ENCODE measurements around the gene PPP2R5C.

Gene PPP2R5C

DNA sequence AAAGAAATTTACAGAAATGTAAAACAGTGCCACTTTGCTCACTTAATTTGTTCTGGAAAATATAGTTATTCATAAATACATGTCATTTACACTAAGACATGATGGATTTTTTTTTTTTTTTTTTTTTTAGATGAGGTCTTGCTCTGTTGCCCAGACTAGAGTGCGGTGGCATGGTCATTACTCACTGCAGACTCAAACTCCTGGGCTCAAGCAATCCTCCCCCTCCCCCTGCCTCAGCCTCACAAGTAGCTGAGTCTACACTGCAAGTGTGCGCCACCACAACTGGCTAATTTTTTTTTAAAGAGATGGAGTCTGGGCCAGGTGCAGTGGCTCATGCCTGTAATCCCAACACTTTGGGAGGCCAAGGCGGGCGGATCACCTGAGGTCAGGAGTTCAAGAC lies 101.2 kb downstream of the PPP2R5C start:
- DNase-seq (ENCODE audit: low read depth in 2 of 2), result no peak

DNA sequence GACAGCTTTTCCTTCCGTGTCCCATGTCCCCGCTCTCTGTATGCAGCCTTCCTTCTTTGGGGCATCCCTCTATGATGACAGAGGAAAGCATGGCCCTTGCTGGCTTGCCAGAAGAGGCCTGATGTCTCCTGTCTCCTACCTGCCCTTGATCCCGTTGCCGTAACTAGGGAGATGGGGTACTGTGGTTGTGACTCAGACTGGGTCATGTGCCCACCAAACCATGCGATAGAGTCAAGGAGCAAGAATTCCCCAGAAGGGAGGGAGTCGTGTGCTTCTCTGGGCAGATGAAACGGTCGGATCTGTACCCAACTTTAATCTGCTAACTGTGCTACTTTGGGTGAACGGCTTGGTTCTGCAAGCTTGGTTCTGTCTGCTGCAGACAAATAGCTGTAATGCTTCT lies 103.8 kb downstream of the PPP2R5C start:
- no peak for DNase-seq (ENCODE audit: low read depth in 2 of 2)

DNA sequence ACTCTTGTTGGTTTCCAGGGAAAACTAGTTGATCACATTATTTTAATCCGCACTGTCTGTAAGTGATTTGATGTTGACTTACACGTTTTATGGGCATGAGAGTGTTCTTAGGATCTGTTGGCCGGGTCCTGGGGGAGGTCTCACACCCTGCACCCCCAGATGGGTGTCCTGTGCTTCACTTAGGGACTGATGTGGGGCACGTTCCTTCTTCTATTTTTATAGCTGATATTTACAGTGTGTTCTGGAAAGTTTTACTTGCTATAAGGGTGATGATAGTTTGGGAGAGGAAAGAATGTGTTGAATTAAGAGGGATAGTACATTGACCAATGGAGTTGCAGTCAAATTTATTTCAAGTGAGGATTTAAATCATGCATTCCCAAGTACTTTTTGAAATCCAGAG lies 106.3 kb downstream of the PPP2R5C start:
- DNase-seq (ENCODE audit: low read depth in 2 of 2), result no peak

DNA sequence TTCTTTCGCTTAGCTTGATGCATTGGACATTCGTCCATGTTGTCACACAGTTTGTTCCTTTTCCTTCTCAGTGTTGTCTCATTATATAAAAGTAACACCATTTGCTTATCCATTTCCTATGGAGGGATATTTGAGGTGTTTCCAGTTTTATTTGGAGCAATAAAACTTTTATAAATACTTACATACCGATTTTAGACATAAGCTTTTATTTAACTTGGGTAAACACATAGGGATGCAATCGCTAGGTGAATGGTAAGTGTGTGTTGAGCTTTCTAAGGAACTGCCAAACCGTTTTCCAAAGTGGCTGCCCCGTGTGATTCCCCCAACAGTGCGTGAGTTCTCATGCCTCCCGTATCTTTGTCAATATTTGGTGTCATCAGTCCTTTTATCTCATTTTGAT lies 107.7 kb downstream of the PPP2R5C start:
- DNase-seq (ENCODE audit: low read depth in 2 of 2), result no peak

DNA sequence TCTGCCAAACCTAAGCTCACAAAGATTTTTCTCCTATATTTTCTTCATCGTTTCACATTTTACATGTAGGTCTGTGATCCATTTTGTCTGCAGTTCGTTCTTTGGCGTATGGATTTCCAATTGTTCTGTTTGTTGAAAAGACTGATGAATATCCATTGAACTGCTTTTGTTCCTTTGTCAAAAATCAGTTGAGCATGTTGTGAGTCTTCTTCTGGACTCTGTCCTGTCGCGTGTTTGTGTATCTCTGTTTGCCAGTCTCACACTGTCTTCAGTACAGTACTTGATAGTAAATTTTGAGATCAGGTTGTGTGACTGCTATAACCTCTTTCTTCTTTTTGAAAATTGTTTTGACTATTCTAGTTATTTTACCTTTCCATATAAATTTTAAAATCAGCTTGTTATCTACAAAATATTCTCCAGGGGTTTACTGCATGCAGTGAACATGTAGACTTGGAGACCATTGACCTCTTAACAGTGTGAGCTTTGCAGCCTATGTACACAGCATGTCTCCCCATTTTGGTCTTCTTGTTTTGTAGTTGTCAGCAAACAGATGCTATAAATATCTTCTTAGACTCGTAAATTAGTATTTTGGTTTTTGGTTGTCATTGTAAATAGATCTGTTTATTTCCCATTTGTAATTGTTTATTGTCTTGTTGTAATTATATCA lies 108.9 kb downstream of the PPP2R5C start:
- no peak for DNase-seq (ENCODE audit: low read depth in 2 of 2)

DNA sequence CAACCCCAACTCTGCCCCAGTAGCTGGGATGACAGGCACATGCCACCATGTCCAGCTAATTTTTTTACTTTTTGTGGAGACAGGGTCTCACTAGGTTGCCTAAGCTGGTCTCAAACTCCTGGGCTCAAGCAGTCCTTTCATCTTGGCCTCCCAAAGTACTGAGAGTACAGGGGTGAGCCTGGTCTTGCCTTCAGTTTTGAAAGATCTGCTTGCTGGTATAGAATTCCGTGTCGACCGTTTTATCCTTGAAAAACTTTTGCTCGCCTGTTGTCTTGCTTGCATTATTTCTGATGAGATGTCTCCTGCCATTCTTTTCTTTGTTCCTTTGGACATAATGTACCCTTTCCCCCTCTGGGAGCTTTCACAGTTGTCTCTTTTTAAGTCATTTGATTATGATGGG lies 110.8 kb downstream of the PPP2R5C start:
- DNase-seq (ENCODE audit: low read depth in 2 of 2), result no peak

DNA sequence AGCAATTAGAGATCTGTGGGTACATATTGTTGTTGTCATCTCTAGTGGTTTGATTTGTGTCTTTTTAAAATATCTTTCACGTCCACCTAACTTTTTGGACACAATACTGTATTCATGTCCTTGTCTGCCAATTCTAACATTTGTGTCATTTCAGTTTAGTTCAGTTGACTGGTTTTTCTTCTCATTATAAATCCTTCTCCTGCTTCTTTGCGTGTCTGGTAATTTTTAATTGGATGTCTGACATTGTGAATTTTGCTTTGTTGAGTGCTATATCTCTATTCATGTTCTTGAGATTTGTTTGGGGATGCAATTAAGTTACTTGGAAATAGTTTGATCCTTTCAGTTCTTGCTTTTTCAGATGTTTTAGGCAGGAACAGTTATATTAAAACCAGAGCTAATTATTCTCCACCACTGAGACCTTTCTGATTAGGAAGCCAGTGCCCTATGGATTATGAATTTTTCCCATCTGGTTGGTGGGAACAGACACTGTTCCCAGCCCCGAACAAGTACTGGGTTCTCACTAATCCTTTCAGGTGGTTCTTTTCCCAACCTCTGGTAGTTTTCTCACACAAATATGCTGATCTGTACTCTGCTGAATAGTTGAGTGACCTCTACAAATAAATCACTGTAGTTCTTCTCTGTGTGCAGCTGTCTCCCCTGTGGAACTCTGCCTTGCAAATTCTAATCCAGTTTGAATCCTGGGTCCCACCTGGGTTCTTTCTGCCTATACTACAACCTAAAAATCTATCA lies 111.7 kb downstream of the PPP2R5C start:
- DNase-seq (ENCODE audit: low read depth in 2 of 2), result no peak

DNA sequence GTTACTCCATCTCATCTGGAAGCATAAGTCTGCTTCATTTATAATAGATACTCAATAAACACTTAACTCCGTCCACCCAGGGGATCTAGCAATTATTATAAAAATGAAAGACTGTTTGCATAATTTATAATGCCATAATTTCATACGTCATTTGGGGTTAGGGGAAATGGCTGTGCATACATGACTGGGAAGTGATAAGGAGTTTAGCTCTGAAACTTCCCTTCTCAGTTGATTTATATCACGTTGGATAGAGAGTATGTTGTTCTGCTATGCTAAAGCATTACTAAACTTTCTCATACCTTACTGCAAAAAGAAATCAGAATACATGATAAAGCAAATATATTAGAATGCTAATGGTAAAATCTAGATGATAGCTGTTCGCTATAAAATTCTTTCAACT lies 112.5 kb downstream of the PPP2R5C start:
- DNase-seq (ENCODE audit: low read depth in 2 of 2), result no peak

DNA sequence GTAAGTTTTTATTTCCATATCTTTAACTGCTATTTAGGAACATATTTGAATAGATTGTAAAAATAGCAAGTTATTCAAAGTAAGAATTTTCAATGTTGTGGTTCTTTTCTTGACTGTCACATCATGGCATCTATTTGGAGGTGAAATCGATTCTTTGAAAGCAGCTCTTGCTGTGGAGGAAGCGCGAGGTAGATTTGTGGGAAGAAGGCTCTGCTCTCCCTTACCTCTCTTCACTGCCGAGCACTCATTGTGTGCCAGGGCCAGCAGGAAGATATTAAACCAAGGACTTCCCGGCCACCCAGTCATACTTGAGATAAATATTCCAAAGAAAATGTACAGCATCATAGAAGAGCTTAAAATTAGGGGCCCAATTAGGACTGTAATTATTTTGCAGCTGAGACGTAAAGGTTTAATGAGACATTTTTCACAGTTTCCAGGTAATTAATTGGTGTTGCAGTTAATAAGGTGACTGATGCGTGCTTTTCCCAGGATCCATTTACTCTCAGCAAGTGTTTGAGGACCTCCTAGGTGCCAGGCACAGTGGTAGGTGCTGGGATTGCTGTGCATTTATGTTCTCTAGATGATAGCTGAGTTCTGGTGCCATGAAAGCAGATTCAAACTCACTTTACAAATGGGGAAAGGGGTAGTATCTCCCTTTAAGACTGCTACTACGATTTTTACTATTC lies 113.7 kb downstream of the PPP2R5C start:
- no peak for DNase-seq (ENCODE audit: low read depth in 2 of 2)

DNA sequence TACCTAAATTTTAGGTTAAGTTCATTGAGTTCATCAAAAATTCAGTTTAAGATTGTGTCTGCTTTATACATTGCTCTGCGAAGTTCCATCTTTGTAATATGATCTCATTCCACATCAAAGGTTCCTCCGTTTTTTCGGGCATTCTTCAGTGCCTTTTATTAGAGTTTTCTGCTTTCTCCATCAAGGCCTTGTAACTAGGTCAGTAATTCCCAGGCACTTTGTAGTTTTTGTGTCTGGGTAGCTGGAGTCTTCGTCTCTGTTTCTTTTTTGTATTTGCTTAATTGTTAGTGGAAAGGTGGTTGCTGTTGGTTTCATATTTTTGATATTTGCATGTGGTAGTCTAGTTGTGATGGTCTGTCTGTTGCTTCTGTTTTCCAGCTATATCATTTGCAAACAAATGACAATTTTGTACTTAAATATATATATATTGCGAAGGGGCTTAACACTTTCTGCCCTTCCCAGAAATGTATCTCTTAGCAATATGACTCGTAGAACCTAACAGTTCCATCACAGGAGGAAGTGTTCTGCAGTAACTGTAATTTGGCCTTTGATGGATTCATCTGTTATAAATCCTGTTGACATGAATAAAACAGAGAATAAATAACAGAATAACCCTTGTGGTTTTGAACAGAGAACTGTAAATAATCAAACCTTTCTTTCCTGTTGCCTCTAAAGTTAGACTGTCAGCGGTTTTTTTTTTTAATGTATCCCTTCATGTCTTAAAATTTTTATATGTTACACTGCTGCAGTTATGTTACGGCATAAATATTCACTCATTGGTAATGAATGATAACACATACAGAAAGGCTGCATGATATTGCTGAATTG lies 114.4 kb downstream of the PPP2R5C start:
- DNase-seq (ENCODE audit: low read depth in 2 of 2), result no peak

DNA sequence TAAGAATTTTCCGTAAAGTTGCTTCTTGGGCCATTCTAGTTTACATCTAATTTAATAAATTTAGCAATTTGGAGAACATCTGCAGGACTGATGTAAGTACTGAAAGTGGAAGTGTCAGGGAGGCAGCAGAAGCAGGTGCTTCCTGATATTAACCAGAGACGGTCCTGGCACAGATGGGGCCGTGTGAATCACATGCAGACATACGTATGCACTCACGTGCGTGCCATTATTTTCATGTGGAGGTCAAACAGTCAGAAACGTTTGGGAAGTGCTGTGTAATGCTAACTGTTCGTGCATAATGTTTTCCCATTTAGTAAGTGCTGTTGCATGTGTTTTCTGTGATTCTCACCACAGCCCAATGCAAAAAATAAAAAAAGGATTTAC lies 115.0 kb downstream of the PPP2R5C start:
- peak; percentile 29 to 42 for DNase-seq (ENCODE audit: low read depth in 2 of 2)

DNA sequence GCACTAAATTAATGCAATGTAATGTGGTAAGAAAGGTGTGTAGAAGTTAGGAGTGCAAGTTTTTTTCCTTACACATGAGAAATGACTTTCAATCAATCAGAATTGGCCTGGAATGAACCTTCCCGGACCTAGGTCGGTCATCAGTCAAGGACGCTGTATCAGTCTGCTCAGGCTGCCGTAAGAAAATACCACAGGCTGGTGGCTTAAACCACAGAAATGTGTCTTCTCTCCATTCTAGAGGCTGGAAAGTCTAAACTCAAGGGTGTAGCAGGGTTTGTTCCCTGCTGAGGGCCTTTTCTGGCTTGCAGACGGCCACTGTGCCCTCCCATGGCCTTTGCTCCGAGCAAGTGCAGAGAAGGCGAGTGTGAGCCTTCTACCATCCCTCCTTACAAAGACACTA lies 116.3 kb downstream of the PPP2R5C start:
- no peak for DNase-seq (ENCODE audit: low read depth in 2 of 2)

DNA sequence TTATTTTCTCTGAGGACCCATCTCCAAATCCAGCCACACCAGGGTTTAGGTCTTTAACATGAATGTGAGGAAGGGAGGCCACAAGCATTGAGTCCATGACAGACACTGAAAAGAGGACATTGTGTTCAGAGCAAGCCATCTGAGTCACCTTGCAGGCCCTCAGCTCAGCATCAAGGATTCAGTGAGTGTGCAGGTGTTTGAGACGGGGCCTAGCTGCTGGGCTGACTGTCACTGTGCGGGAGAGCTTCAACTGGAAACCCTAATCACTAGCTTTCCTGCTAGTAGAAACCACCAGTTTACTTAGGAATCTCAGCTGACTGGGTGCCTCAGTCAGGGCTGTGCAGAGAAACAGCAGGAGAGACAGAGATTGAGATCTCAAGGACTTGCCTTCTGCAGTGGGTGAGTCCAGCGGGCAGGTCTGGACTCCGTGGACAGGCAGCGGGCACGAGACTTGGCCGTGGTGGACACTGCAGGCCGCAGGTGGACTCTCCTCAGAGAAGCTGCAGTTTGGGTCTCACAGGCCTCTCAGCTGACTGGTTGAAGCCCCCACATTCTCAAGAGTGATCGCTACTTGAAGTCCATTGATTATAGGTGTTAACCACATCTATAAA lies 116.8 kb downstream of the PPP2R5C start:
- no peak for DNase-seq (ENCODE audit: low read depth in 2 of 2)

DNA sequence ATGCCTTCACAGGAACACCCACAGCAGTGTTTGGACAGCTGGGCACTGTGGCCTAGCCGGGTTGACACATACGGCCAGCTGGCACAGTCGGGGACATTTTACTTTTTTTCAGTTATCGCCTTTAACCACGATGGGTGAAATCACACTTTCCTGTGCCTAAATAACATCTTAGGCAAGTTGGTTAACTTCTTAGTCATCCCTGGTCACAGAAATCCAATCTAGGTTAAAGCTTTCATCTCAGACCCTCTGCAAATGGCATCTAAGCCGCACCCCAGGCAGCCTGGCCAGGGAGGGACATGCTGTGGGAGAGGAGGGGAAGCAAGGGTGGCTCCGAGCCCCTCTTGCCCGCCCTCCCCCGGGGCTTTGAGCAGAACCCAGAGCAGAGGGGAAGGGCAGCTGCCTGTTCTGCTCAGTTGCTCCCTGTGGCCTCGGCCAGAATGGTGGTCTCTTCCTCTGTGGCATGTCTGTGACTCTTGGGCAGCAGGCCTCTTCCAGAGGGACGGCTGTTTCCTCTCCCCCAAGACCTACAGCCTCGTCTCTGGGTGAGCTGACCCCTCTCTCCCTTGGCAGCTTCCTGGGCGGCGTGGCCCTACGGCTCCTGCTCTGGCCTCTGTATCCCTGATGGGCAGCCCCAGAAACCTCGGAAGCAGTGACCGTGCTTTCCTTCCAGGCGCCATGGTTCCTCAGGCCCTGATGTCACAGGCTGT lies 117.5 kb downstream of the PPP2R5C start:
- no peak for DNase-seq (ENCODE audit: low read depth in 2 of 2)

DNA sequence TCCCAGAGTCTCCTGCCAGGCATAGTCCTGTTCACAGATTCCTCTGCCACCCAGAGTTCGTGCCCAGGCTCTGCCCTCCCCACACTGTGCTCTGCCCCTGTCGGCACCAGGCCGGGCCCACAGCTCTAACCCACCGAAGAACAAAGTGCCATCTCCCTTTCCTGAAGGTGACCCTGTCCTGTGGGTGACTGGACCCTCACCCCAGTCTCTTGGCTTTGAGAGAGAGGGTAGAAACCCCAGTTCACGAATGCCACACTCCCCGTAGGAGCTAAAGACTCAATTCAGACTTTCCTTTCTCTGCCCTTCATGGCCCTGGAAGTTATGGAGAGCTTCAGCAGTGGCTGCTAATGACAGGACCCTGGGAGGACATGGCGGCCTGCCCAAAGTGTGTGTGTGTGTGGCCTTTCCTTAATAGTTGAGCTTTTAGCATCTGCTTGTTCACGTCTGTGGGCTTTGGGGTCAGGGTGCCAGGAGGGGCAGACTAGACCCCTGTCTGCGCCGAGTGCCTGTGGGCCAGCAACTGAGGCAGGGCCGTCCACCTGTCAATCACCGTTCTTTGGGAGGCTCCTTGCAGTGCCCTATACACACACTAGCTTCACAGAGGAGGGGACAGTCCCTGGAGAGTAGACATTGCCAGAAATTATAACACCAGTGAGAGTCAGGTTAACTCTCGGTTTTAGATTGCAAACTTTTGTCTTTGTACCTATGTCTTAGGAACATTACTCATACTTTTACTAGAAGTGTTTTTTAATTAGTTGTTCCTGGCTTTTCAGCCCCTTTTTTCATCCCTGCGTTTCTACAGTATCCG lies 118.2 kb downstream of the PPP2R5C start:
- no peak for DNase-seq (ENCODE audit: low read depth in 2 of 2)

DNA sequence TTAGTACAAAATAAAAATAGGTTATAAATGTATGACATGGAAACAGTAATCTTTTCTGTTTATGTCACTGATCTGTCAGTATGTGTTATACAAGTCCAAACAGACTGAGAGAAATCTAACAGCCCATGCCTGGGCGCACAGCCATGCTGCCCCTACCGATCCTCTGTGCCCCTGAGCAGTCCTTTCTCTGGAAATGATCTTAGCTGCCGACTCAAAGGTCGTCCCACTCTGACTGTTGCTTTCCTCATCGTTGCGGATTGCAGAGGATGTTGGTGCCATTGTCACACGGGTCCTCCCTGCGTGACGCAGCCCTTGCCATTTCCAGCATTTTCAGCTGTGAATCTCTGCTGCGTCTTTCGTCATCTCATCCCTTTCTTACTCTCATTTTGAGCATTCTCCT lies 119.9 kb downstream of the PPP2R5C start:
- no peak for DNase-seq (ENCODE audit: low read depth in 2 of 2)

DNA sequence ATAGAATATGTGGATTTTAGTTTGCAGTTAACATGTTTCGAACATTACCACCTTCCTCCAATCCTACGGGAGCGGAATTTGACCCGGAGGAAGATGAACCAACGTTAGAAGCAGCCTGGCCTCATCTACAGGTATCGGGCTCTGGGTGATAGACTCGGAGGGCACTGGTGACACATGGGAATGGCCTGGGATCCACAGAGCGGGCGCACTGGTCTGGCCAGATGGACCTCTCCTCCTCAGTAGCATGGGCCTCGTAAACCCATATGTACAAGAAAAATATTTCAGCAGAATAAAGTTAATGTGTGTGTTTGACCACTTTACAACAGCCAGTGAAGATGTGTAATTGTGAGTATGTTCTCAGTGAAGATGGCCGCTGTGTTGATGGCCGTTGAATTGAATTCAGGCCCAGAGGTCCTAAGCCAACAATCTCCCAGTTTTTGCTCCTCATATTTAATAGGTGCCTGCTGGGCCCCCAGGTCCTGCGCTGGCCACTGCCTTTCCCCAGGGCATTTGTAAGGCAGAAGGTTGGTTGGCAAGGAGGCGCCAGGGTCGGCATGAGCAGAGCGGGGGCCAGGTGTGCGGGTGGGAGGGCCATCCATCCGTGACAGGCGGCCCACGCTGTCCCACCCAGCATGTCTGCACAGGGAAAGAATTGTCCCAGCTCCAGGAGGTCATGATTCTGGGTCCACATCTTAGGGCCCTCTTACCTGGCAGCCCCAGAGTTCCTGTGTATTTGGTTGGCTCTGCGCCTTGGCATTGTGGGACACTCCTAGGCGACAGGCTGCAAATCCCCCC lies 120.8 kb downstream of the PPP2R5C start:
- DNase-seq (ENCODE audit: low read depth in 2 of 2), result no peak

DNA sequence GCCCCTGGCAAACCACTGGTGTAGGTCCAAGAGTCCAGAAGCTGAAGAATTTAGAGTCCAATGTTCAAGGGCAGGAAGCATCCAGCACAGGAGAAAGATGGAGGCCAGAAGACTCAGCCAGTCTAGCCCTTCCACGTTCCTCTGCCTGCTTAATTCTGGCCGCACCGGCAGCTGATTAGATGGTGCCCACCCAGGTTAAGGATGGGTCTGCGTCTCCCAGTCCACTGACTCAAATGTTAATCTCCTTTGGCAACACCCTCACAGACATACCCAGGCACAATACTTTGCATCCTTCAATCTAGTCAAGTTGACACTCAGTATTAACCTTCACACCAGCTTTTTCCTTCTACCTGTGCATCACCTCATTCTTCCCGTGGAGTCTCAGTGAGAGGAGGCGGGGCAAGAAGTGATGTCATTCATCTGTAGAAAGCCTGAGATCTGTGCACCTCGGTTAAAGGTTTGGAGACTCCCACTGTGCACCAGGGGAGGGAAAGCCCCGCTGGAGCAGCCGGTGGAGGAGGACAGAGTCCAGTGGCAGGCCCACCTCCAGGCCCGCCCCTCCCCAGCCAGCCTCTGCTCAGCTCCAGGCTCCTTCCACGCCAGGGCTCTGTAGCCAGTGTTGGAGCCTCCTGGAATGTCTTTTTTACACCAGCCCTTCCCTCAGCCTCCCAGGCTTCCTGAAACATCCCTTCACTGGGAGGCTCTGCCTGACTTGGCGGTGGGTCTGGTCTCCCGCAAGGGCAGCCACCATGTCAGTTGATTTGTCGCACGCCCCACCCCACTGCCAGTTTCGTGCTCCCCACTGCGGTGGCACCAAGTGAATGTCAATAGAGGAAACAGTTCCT lies 122.8 kb downstream of the PPP2R5C start:
- DNase-seq (ENCODE audit: low read depth in 2 of 2), result no peak

All from stimulated activated CD4-positive, alpha-beta T cell treated with anti-CD3 and anti-CD28 coated beads, Interleukin-1b, Interleukin-23, amount 100 ng/mL, for 4 hours (primary cell).